ENCODE results near the gene KCNK5. TPM values are rescaled to one million over a fixed set of nuclear protein-coding genes. Genes with fewer than 3 reads are reported as not detected.

Gene KCNK5
- total and polyA plus RNA-seq, 9 of the 15 experiments (the other 6 are each of a cell fraction or from before 2014, with no cell fraction given), result 1.5 to 45.8 (median 25.8) TPM

GRCh38 chr6:39221779-39222641 lies 7.3 kb downstream of the KCNK5 start (continued):
- TF ChIP-seq, protein P1, sequence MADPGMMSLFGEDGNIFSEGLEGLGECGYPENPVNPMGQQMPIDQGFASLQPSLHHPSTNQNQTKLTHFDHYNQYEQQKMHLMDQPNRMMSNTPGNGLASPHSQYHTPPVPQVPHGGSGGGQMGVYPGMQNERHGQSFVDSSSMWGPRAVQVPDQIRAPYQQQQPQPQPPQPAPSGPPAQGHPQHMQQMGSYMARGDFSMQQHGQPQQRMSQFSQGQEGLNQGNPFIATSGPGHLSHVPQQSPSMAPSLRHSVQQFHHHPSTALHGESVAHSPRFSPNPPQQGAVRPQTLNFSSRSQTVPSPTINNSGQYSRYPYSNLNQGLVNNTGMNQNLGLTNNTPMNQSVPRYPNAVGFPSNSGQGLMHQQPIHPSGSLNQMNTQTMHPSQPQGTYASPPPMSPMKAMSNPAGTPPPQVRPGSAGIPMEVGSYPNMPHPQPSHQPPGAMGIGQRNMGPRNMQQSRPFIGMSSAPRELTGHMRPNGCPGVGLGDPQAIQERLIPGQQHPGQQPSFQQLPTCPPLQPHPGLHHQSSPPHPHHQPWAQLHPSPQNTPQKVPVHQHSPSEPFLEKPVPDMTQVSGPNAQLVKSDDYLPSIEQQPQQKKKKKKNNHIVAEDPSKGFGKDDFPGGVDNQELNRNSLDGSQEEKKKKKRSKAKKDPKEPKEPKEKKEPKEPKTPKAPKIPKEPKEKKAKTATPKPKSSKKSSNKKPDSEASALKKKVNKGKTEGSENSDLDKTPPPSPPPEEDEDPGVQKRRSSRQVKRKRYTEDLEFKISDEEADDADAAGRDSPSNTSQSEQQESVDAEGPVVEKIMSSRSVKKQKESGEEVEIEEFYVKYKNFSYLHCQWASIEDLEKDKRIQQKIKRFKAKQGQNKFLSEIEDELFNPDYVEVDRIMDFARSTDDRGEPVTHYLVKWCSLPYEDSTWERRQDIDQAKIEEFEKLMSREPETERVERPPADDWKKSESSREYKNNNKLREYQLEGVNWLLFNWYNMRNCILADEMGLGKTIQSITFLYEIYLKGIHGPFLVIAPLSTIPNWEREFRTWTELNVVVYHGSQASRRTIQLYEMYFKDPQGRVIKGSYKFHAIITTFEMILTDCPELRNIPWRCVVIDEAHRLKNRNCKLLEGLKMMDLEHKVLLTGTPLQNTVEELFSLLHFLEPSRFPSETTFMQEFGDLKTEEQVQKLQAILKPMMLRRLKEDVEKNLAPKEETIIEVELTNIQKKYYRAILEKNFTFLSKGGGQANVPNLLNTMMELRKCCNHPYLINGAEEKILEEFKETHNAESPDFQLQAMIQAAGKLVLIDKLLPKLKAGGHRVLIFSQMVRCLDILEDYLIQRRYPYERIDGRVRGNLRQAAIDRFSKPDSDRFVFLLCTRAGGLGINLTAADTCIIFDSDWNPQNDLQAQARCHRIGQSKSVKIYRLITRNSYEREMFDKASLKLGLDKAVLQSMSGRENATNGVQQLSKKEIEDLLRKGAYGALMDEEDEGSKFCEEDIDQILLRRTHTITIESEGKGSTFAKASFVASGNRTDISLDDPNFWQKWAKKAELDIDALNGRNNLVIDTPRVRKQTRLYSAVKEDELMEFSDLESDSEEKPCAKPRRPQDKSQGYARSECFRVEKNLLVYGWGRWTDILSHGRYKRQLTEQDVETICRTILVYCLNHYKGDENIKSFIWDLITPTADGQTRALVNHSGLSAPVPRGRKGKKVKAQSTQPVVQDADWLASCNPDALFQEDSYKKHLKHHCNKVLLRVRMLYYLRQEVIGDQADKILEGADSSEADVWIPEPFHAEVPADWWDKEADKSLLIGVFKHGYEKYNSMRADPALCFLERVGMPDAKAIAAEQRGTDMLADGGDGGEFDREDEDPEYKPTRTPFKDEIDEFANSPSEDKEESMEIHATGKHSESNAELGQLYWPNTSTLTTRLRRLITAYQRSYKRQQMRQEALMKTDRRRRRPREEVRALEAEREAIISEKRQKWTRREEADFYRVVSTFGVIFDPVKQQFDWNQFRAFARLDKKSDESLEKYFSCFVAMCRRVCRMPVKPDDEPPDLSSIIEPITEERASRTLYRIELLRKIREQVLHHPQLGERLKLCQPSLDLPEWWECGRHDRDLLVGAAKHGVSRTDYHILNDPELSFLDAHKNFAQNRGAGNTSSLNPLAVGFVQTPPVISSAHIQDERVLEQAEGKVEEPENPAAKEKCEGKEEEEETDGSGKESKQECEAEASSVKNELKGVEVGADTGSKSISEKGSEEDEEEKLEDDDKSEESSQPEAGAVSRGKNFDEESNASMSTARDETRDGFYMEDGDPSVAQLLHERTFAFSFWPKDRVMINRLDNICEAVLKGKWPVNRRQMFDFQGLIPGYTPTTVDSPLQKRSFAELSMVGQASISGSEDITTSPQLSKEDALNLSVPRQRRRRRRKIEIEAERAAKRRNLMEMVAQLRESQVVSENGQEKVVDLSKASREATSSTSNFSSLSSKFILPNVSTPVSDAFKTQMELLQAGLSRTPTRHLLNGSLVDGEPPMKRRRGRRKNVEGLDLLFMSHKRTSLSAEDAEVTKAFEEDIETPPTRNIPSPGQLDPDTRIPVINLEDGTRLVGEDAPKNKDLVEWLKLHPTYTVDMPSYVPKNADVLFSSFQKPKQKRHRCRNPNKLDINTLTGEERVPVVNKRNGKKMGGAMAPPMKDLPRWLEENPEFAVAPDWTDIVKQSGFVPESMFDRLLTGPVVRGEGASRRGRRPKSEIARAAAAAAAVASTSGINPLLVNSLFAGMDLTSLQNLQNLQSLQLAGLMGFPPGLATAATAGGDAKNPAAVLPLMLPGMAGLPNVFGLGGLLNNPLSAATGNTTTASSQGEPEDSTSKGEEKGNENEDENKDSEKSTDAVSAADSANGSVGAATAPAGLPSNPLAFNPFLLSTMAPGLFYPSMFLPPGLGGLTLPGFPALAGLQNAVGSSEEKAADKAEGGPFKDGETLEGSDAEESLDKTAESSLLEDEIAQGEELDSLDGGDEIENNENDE (IDR thresholded peaks at IDR 0.05; ENCODE audit: low read depth, low read length), result no peak
- TF ChIP-seq ZNF655 (CRISPR knock-in tag; IDR thresholded peaks at IDR 0.05) (no peak), ZNF57 (CRISPR knock-in tag; IDR thresholded peaks at IDR 0.05) (no peak), DMBX1 (CRISPR knock-in tag; IDR thresholded peaks at IDR 0.05; ENCODE audit: borderline replicate concordance) (no peak), NCOA1 (IDR thresholded peaks at IDR 0.05; ENCODE audit: low read depth) (peak; percentile 51; the same call in 1 of the 2 replicates), RBM25 (IDR thresholded peaks at IDR 0.05; ENCODE audit: low read depth, low read length, severe bottlenecking) (no peak), RFX1 (IDR thresholded peaks at IDR 0.05) (no peak), SAFB2 (IDR thresholded peaks at IDR 0.05; ENCODE audit: borderline replicate concordance, low read depth, low read length, severe bottlenecking) (no peak), DNMT1 (IDR thresholded peaks at IDR 0.05) (no peak), SRSF3 (IDR thresholded peaks at IDR 0.05; ENCODE audit: insufficient read depth, low read length) (no peak), CAMTA2 (CRISPR knock-in tag; conservative IDR thresholded peaks at IDR 0.05) (no peak), ZNF133 (CRISPR knock-in tag; IDR thresholded peaks at IDR 0.05) (no peak), RAD51 (IDR thresholded peaks at IDR 0.05; ENCODE audit: borderline replicate concordance, low read depth) (peak; percentile 85), LEF1 (IDR thresholded peaks at IDR 0.05) (no peak), MTA2 (IDR thresholded peaks at IDR 0.05; ENCODE audit: low read depth) (no peak)
